Thyroid gland (tissue), 4 donors: ENCODE measurements around the gene MCMBP.

Experiments used
- CTCF ChIP-seq, 6 experiments: fragments of 200-600 bp in 3 of 6; fragments of 450-650 bp in 3 of 6; sonication (generic) in 3 of 6; IDR thresholded peaks; one replicate each; pipeline ENCODE4 v1.5.1; 2016 to 2019; ENCODE audit warnings: antibody characterized with exemption in 6 of 6, mild to moderate bottlenecking in 2 of 6, inconsistent platforms in 1 of 6, moderate library complexity in 1 of 6
- POLR2A ChIP-seq, 2 donors: fragments of 450-650 bp; IDR thresholded peaks; one replicate each; pipeline ENCODE4 v1.6.1; 2017; ENCODE audit warnings: antibody characterized with exemption in 2 of 2, mild to moderate bottlenecking in 2 of 2, moderate library complexity in 1 of 2

- TF ChIP-seq CTCF (IDR thresholded peaks at IDR 0.05): no peak
- no peak for TF ChIP-seq POLR2A (IDR thresholded peaks at IDR 0.05)
These were observed 69.4 kb downstream of the MCMBP start for GRCh38 chr10:119803264-119803663.
